ENCODE results near the gene IGDCC3.
"Not testable (repeated sequence)": the region's sequence is repeated elsewhere in the genome, so short reads cannot be mapped to it uniquely, and the experiment has no call there.

IGDCC3 gene

GRCh38 chr15:65405791-65406423, 28.1 kb upstream of the IGDCC3 start:
- no peak for DNase-seq

- no peak for DNase-seq
Measured at GRCh38 chr15:65404186-65404872, 26.5 kb upstream of the IGDCC3 start.

GRCh38 chr15:65402961-65403360, 25.2 kb upstream of the IGDCC3 start:
- DNase-seq, result no peak

- no peak for DNase-seq
Measured at GRCh38 chr15:65401611-65402240, 23.9 kb upstream of the IGDCC3 start.

- peak; percentile 75 for DNase-seq
Measured at GRCh38 chr15:65400760-65401610, 23.2 kb upstream of the IGDCC3 start.

GRCh38 chr15:65399997-65400396, 22.2 kb upstream of the IGDCC3 start:
- no peak for DNase-seq

GRCh38 chr15:65399001-65399706, 21.4 kb upstream of the IGDCC3 start:
- DNase-seq, result no peak

- not testable (repeated sequence) for DNase-seq
Measured at GRCh38 chr15:65398486-65398885, 20.7 kb upstream of the IGDCC3 start.

- no peak for DNase-seq
Measured at GRCh38 chr15:65396965-65397317, 19.1 kb upstream of the IGDCC3 start.

- peak; percentile 14 for DNase-seq
Measured at GRCh38 chr15:65396283-65396964, 18.6 kb upstream of the IGDCC3 start.

GRCh38 chr15:65395567-65396202, 17.9 kb upstream of the IGDCC3 start:
- peak; percentile 34 for DNase-seq

- no peak for DNase-seq
Measured at GRCh38 chr15:65394936-65395335, 17.1 kb upstream of the IGDCC3 start.

GRCh38 chr15:65394280-65394789, 16.5 kb upstream of the IGDCC3 start:
- no peak for DNase-seq

GRCh38 chr15:65393557-65393956, 15.8 kb upstream of the IGDCC3 start:
- no peak for DNase-seq

GRCh38 chr15:65393091-65393490, 15.3 kb upstream of the IGDCC3 start:
- DNase-seq, result no peak

GRCh38 chr15:65392368-65392767, 14.6 kb upstream of the IGDCC3 start:
- no peak for DNase-seq

GRCh38 chr15:65391732-65392131, 13.9 kb upstream of the IGDCC3 start:
- DNase-seq, result no peak

GRCh38 chr15:65390447-65390846, 12.6 kb upstream of the IGDCC3 start:
- DNase-seq, result no peak

- DNase-seq, result no peak
Measured at GRCh38 chr15:65389226-65389625, 11.4 kb upstream of the IGDCC3 start.

GRCh38 chr15:65388306-65389080, 10.7 kb upstream of the IGDCC3 start:
- DNase-seq, result no peak

GRCh38 chr15:65386886-65387285, 9.1 kb upstream of the IGDCC3 start:
- no peak for DNase-seq
